Measurements from ENCODE around the gene GPR35.

Gene GPR35

DNA sequence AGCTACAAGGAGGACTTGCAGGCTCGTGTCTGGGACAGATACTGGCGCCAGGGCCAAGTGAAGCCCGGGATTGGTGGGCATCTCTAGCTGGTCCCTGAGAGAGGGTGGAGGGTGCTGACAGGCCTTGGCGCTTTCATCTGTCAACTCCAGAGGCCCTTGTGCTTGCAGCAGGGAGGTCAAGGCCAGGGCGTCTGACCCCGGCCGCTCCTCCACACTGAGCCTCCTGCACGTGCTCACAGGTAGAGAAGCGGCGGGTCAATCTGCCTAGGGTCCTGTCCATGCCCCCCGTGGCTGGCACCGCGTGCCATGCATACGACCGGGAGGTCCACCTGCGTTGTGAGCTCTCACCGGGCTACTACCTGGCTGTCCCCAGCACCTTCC is 29.2 kb upstream of the GPR35 start:
- H4K20me1 ChIP-seq (ENCODE audit: insufficient read depth, low read length), result peaks cover 75% of the 10 kb centered on the region
- H3K4me2 ChIP-seq (ENCODE audit: insufficient read depth, low read length), result no peak overlapping the region
- H3K9ac ChIP-seq (ENCODE audit: low read depth, low read length), result no peak overlapping the region
- no peak for ATAC-seq (ENCODE audit: insufficient read depth, low read depth)
- no peak for DNase-seq
- no peaks in the 10 kb centered on the region for H3K27me3 ChIP-seq (ENCODE audit: insufficient read depth, low read length, poor library complexity)
- no peak overlapping the region for H3K4me3 ChIP-seq (ENCODE audit: low read depth in 1 of 2, low read length in 2 of 2)
- no peak overlapping the region for H3K27ac ChIP-seq (ENCODE audit: low read length)
- no peaks in the 10 kb centered on the region for H3K4me1 ChIP-seq (ENCODE audit: insufficient read depth, low read length)
- peaks cover 34% of the 10 kb centered on the region for H3K79me2 ChIP-seq (ENCODE audit: insufficient read depth, low read length)
- H3K36me3 ChIP-seq (ENCODE audit: insufficient read depth, low read length), result peaks cover 83% of the 10 kb centered on the region
- TF ChIP-seq EZH2 (IDR thresholded peaks at IDR 0.05; ENCODE audit: borderline replicate concordance, low read depth, low read length, severe bottlenecking), result no peak
- TF ChIP-seq, protein P1, sequence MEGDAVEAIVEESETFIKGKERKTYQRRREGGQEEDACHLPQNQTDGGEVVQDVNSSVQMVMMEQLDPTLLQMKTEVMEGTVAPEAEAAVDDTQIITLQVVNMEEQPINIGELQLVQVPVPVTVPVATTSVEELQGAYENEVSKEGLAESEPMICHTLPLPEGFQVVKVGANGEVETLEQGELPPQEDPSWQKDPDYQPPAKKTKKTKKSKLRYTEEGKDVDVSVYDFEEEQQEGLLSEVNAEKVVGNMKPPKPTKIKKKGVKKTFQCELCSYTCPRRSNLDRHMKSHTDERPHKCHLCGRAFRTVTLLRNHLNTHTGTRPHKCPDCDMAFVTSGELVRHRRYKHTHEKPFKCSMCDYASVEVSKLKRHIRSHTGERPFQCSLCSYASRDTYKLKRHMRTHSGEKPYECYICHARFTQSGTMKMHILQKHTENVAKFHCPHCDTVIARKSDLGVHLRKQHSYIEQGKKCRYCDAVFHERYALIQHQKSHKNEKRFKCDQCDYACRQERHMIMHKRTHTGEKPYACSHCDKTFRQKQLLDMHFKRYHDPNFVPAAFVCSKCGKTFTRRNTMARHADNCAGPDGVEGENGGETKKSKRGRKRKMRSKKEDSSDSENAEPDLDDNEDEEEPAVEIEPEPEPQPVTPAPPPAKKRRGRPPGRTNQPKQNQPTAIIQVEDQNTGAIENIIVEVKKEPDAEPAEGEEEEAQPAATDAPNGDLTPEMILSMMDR (IDR thresholded peaks at IDR 0.05; ENCODE audit: borderline replicate concordance, extremely low read depth, low read length, poor library complexity, severe bottlenecking), result no peak
- no peaks in the 10 kb centered on the region for H3K9me3 ChIP-seq (ENCODE audit: insufficient read depth, low read length, severe bottlenecking)
- no peak overlapping the region for H2AFZ ChIP-seq (ENCODE audit: low read depth, low read length)

DNA sequence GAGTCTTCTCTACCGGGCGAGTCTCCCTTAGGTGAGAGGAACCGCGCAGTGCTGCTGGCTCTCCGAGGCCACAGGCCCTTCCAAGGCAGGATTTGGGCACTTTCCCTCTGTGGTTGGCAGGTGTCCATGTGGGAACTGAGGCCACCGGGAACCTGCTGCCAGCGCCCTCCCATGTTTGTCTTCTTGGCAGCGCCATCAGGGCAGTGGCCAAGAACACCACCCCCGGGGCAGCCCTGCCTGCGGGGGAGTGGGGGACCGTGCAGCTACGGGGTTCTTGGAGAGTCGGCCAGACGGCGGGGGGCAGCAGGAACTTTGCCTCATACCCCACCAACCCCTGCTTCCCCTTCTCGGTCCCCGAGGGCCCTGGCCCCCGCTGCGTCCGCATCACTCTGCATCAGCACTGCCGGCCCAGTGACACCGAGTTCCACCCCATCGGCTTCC is 28.8 kb upstream of the GPR35 start:
- H3K9me3 ChIP-seq (ENCODE audit: insufficient read depth, low read length, severe bottlenecking), result no peaks in the 10 kb centered on the region
- H2AFZ ChIP-seq (ENCODE audit: low read depth, low read length), result no peak overlapping the region
- no peak overlapping the region for H3K27ac ChIP-seq (ENCODE audit: low read length)
- H3K4me2 ChIP-seq (ENCODE audit: insufficient read depth, low read length), result no peak overlapping the region
- H3K4me3 ChIP-seq (ENCODE audit: low read depth in 1 of 2, low read length in 2 of 2), result no peak overlapping the region
- H3K79me2 ChIP-seq (ENCODE audit: insufficient read depth, low read length), result peaks cover 30% of the 10 kb centered on the region
- DNase-seq, result no peak
- peaks cover 78% of the 10 kb centered on the region for H3K36me3 ChIP-seq (ENCODE audit: insufficient read depth, low read length)
- TF ChIP-seq, protein P1 (IDR thresholded peaks at IDR 0.05; ENCODE audit: borderline replicate concordance, extremely low read depth, low read length, poor library complexity, severe bottlenecking), result no peak
- no peak for TF ChIP-seq EZH2 (IDR thresholded peaks at IDR 0.05; ENCODE audit: borderline replicate concordance, low read depth, low read length, severe bottlenecking)
- ATAC-seq (ENCODE audit: insufficient read depth, low read depth), result no peak
- H3K27me3 ChIP-seq (ENCODE audit: insufficient read depth, low read length, poor library complexity), result no peaks in the 10 kb centered on the region
- no peaks in the 10 kb centered on the region for H3K4me1 ChIP-seq (ENCODE audit: insufficient read depth, low read length)
- no peak overlapping the region for H3K9ac ChIP-seq (ENCODE audit: low read depth, low read length)
- H4K20me1 ChIP-seq (ENCODE audit: insufficient read depth, low read length), result peaks cover 71% of the 10 kb centered on the region

DNA sequence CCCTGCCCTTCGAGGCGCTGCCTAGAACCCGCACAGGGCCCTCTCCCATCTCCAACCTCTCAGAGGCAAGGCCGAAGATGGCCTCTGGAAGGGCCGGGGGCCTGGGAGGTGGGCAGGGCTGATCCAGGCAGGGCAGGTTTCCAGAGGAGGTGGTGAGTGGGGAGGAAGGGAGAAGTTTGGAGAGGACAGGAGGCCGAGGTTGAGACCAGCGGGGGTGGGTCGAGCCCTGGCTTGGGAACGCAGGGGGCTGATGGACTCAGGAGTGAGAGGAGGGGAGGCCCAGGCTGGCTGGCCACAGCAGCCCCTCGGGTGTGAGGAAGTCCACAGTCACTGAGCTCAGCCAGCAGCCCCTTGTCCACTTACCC is 28.2 kb upstream of the GPR35 start:
- Histone ChIP-seq H2AFZ (ENCODE audit: low read depth, low read length) (no peak overlapping the region), H3K4me1 (ENCODE audit: insufficient read depth, low read length) (no peaks in the 10 kb centered on the region), H4K20me1 (ENCODE audit: insufficient read depth, low read length) (peaks cover 66% of the 10 kb centered on the region), H3K27me3 (ENCODE audit: insufficient read depth, low read length, poor library complexity) (no peaks in the 10 kb centered on the region), H3K36me3 (ENCODE audit: insufficient read depth, low read length) (peaks cover 73% of the 10 kb centered on the region), H3K4me2 (ENCODE audit: insufficient read depth, low read length) (no peak overlapping the region), H3K79me2 (ENCODE audit: insufficient read depth, low read length) (peaks cover 25% of the 10 kb centered on the region), H3K9ac (ENCODE audit: low read depth, low read length) (no peak overlapping the region), H3K9me3 (ENCODE audit: insufficient read depth, low read length, severe bottlenecking) (no peaks in the 10 kb centered on the region), H3K27ac (ENCODE audit: low read length) (no peak overlapping the region), H3K4me3 (ENCODE audit: low read depth in 1 of 2, low read length in 2 of 2) (no peak overlapping the region)
- TF ChIP-seq EZH2 (IDR thresholded peaks at IDR 0.05; ENCODE audit: borderline replicate concordance, low read depth, low read length, severe bottlenecking), result no peak
- TF ChIP-seq, protein P1 (IDR thresholded peaks at IDR 0.05; ENCODE audit: borderline replicate concordance, extremely low read depth, low read length, poor library complexity, severe bottlenecking), result no peak
- DNase-seq (no peak), ATAC-seq (ENCODE audit: insufficient read depth, low read depth) (no peak)

Measured in DND-41 (cell line).